Nephron progenitor cell (in vitro differentiated cells): Measurements from ENCODE around the gene ATP10A.
A peak's percentile ranks its signal among the peaks of the same experiment; 100 is the strongest.

Source experiments
- DNase-seq: peaks from one replicate; pipeline ENCODE4 v3.0.0; 2021
- H3K27ac Mint-ChIP-seq: 2 replicates; pipeline ENCODE4 v1.8.0; 2021; ENCODE audit warnings: mild to moderate bottlenecking, moderate library complexity, mixed read lengths
- H3K27me3 Mint-ChIP-seq: 2 replicates; pipeline ENCODE4 v1.8.0; 2021; ENCODE audit warnings: mild to moderate bottlenecking, low read depth, mixed read lengths; ENCODE audit not compliant: poor library complexity
- H3K36me3 Mint-ChIP-seq: 2 replicates; pipeline ENCODE4 v1.8.0; 2021; ENCODE audit warnings: low read depth, mixed read lengths
- H3K4me1 Mint-ChIP-seq: 2 replicates; pipeline ENCODE4 v1.8.0; 2021; ENCODE audit warnings: mixed read lengths
- H3K4me3 Mint-ChIP-seq: 2 replicates; pipeline ENCODE4 v1.8.0; 2021; ENCODE audit warnings: mild to moderate bottlenecking, moderate library complexity, mixed read lengths
- H3K9me3 Mint-ChIP-seq: 2 replicates; pipeline ENCODE4 v1.8.0; 2021; ENCODE audit warnings: mild to moderate bottlenecking, moderate library complexity, mixed read lengths
- TF ChIP-seq, protein P1 (sequence below): fragments of 200-600 bp; sonication (generic); IDR thresholded peaks from 2 replicates; pipeline ENCODE4 v1.5.0; 2021; ENCODE audit warnings: antibody characterized with exemption

ATP10A gene

GRCh38 chr15:25694239-25694584, 168.9 kb downstream of the ATP10A start:
- no peak overlapping the region for H3K27ac Mint-ChIP-seq
- H3K36me3 Mint-ChIP-seq: no peaks in the 10 kb centered on the region
- no peak overlapping the region for H3K4me3 Mint-ChIP-seq
- H3K4me1 Mint-ChIP-seq: no peaks in the 10 kb centered on the region
- H3K9me3 Mint-ChIP-seq: no peaks in the 10 kb centered on the region
- peaks cover 14% of the 10 kb centered on the region for H3K27me3 Mint-ChIP-seq
- TF ChIP-seq, protein P1, sequence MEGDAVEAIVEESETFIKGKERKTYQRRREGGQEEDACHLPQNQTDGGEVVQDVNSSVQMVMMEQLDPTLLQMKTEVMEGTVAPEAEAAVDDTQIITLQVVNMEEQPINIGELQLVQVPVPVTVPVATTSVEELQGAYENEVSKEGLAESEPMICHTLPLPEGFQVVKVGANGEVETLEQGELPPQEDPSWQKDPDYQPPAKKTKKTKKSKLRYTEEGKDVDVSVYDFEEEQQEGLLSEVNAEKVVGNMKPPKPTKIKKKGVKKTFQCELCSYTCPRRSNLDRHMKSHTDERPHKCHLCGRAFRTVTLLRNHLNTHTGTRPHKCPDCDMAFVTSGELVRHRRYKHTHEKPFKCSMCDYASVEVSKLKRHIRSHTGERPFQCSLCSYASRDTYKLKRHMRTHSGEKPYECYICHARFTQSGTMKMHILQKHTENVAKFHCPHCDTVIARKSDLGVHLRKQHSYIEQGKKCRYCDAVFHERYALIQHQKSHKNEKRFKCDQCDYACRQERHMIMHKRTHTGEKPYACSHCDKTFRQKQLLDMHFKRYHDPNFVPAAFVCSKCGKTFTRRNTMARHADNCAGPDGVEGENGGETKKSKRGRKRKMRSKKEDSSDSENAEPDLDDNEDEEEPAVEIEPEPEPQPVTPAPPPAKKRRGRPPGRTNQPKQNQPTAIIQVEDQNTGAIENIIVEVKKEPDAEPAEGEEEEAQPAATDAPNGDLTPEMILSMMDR: no peak
- no peak for DNase-seq

GRCh38 chr15:25693321-25694238, 169.5 kb downstream of the ATP10A start:
- H3K27me3 Mint-ChIP-seq: peaks cover 14% of the 10 kb centered on the region
- H3K4me3 Mint-ChIP-seq: no peak overlapping the region
- no peaks in the 10 kb centered on the region for H3K9me3 Mint-ChIP-seq
- H3K27ac Mint-ChIP-seq: no peak overlapping the region
- DNase-seq: peak; percentile 67
- no peaks in the 10 kb centered on the region for H3K4me1 Mint-ChIP-seq
- TF ChIP-seq, protein P1: peak; percentile 65
- no peaks in the 10 kb centered on the region for H3K36me3 Mint-ChIP-seq

DNA sequence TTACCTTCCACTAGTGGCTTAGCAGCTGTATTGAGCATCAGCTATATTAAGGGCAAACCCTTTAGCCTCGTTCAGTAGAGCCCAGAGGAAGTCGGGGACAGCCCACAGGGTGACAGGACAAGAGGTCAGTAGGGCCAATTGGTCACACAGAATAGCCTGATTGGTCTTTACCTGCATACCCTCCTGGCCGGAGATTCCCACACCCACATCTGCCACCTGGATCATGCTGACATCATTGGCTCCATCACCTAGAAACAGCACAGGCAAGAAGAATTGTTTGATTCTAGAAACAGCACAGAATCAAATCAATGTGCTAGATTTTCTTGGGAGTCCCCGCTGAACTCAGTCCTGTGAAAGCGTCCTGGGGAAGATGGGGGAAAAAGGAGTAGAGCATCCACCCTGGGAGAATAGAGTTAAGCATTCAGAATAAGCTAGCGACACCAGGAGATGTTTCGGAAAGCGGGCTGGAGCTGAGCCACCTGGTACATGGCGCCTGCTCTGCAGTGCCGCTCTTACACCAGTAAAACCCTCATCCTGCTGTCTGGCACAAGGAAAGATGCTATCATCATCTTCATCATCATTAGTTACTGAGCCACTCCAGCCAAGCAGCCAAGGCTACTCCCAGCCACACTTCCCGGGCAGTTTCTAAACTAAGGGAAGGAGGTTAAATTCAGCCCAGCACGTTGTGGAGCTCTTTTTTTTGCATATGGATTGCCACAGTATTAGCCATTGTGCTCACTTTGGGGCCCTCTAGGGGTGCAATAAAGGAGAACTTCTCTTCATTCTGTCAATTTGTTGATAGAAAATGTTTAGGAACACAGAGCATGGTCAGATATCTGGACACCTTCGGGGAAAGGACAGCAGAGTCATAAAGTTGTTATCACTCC, 171.3 kb downstream of the ATP10A start:
- Mint-ChIP-seq H3K27ac (peak overlapping the region; percentile 29), H3K36me3 (no peaks in the 10 kb centered on the region), H3K27me3 (peaks cover 14% of the 10 kb centered on the region), H3K9me3 (no peaks in the 10 kb centered on the region), H3K4me3 (no peak overlapping the region), H3K4me1 (no peaks in the 10 kb centered on the region)
- no peak for DNase-seq
- TF ChIP-seq, protein P1: no peak

GRCh38 chr15:25690673-25691543, 172.2 kb downstream of the ATP10A start:
- Mint-ChIP-seq H3K36me3 (no peaks in the 10 kb centered on the region), H3K4me3 (no peak overlapping the region)
- DNase-seq: no peak

DNA sequence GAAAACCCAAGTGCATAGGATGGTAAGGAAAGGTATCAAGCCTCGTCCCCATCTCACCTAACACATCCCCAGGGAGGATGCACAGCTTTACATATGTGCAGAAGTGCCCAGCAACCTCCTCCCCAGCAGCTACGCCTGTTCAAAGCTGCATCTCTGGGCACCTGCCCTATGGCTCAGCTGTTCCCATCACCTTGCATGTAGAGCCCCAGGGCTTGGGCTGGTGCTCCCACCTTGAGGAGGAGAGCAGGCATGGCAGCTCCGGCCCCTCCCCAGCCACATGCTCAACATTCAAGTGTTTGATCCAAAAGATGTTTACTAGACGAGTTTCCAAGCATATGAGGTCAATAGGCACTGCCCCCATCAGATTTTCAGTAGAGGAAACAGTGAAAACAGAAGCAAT, 173.5 kb downstream of the ATP10A start:
- peaks cover 13% of the 10 kb centered on the region for H3K27me3 Mint-ChIP-seq
- H3K9me3 Mint-ChIP-seq: no peaks in the 10 kb centered on the region
- DNase-seq: no peak
- H3K36me3 Mint-ChIP-seq: no peaks in the 10 kb centered on the region
- TF ChIP-seq, protein P1: no peak
- no peak overlapping the region for H3K27ac Mint-ChIP-seq
- H3K4me3 Mint-ChIP-seq: no peak overlapping the region
- H3K4me1 Mint-ChIP-seq: peaks cover 7% of the 10 kb centered on the region

More at GRCh38 chr15:25690673-25691543, 172.2 kb downstream of the ATP10A start:
- H3K27me3 Mint-ChIP-seq: peaks cover 11% of the 10 kb centered on the region
- TF ChIP-seq, protein P1: no peak
- no peak overlapping the region for H3K27ac Mint-ChIP-seq
- no peaks in the 10 kb centered on the region for H3K9me3 Mint-ChIP-seq
- no peaks in the 10 kb centered on the region for H3K4me1 Mint-ChIP-seq
